GM03348 (cell line): ENCODE data around the gene ZNF385A.

Source experiments
- DNase-seq: peaks from one replicate; pipeline ENCODE4 v3.0.0; 2012; ENCODE audit warnings: low spot score

The ZNF385A gene

DNA sequence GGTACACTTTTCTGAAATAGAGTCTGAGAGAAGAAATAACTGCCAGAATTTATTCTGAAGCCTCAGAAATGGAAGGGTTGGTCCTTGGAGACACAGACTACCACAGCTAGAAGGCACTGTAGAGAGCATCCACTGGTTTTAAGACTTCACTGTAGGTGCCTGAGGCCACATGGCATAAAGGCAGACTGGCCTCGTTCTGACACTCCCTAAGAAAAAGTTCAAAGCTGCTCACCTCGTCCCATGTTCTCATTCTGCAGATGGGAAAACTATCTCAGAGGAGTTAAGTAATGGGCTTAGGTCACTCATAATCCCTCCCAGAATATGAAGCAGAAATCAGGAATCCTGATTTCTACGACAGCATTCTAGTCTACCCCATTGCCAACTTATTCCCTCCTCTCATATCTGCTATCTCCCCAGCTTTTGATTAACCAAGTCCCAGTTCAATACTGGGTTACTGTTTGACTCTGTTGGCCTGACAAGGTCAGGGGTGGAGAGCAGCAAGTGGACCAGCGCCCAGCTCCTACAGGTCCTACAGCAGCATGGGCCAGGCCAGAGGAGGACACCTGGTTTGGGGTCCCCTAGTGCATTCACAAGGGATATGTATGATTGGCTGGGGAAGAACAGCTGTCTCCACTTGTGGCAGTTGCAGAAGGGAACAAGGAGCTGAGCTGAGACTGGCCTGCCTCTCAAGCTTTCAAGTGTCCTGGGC lies 30.8 kb upstream of the ZNF385A start:
- no peak for DNase-seq

DNA sequence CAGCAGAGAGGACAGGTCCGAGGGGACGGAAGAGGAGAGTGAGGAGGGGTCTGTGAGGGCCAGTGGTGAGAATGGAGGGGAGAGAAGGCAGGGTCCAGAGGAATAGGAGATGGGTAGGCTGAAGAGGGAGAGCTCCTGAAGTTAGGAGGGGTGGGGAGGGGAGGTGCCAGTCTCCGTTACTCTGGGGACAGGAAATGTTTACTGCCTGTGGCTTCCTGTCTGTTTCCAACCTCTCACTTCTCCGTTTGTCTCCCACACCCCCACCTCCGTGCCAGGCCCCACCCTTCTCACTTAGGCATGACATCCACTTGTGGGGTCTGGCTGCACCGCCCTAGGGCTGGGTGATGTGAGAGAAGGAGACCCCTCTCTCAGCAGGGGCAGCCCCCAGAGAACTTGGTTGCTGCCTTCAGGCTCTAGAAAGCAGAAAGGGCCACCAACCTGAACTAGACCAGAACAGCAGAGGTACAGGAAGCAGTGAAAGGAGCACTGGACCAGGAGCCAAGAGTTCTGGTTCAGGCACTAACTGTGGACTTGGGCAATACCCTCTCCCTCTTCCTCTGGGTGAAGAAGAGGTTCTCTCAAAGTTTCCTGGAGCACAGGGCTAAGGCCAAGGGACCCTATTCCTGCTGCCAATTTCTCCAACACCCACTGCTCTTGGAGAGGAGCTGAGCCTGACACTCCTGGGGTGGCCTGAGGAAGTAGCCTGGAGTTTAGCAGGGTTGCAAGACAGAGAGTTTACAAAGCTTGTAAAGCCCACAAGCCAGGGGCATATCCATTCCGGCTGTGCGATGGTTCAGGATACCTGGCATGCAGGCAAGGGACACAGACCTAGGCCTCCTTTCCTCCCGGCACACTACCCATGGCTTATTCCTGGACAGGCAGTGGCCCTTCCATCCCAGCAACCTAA lies 29.0 kb upstream of the ZNF385A start:
- no peak for DNase-seq

DNA sequence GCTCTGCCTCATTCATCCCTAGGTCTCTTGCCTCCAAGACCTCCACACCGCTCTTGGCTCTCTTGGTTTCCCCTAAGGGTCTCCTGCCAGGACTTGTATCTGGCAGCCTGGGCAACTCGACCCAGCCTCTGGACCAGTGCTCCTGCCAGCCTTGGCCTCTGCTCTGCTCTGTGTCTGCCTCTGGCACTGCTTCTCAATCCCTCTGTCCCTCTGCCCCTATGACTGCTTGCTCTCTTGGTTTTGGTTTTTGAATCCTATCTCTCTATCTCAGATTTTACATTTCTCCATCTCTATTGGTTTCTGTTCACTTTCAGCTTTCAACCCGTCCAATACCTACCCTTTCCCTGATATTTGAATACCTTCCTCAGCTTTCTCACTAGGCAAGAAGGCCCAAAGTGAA lies 28.3 kb upstream of the ZNF385A start:
- no peak for DNase-seq

DNA sequence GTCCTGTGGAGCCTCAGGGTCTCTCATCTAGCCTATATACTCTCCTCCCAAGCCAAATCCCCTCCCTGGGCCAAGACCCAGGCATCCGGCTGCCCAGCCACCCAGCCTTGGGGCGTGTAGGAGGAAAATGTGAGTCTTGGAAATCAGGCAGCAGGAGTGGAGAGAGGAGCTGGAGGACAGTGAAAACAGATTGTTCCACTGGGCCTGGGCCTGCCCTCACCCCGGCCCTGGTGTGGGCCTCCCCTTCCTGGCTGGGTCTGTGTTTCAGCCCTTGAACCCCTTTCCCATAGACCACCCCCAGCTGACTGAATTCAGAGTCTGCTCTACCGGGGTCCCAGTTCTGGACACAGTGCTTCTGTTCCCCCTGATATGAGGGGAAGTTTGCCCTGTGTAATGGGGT lies 27.8 kb upstream of the ZNF385A start:
- no peak for DNase-seq

DNA sequence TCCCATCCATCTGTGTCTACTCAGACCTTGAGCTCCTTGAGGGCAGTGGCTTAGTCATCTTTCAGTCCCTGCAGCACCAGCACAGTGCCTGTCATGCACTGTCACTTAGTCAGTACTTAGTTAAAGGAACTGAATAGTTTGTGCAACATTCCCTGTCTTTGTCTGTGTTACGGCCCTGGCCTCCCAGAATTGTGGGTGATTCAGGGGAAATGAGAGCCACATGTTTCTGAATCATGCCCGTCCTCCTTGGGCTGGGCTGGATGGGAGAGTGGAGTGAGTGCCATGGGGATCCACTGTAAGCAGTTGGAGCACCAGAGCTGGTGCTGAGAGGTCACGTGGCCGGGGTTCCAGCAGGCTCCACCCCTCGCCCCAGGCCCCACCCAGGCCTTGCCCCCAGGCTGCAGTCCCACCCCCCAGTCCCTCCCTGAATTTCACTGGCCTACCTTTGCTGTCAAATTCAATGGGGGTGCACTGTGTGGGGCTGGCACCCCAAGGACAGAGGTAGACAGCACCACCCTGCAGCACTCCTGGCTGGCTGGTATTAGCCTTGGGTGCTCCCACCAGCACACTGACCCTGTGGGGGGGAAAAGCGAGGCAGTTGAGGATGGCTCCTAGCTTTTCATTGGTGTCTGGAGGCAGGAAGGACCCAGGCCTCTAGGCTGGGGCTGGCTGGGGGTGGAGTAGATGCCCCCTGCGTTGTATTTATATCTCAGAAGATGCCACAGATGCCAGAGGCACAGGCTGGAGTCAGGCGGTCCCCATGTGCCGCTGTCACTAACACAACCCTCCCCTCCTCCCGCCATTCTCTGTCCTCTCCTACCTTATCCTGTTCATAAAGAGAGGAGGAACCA lies 27.1 kb upstream of the ZNF385A start:
- DNase-seq = peak; percentile 96

DNA sequence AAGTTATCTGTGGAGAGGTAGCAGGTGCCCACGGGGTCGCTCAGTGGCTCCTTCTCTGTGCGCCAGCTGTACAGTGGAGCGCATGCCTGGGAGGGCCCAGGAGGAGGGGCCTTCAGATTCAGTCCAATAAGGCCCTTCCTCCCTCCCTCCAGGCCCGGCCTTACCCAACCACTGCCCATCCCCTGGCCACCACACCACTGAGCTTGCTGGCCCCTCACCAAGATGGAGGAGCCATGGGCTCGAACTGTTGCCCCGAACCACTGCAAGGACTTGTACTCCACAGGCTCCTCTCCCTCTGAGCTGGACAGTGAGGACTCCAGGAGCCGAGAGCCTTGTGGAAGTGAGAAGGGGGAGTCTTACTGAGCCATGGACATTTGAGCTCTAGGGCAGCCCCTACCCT lies 24.7 kb upstream of the ZNF385A start:
- no peak for DNase-seq

DNA sequence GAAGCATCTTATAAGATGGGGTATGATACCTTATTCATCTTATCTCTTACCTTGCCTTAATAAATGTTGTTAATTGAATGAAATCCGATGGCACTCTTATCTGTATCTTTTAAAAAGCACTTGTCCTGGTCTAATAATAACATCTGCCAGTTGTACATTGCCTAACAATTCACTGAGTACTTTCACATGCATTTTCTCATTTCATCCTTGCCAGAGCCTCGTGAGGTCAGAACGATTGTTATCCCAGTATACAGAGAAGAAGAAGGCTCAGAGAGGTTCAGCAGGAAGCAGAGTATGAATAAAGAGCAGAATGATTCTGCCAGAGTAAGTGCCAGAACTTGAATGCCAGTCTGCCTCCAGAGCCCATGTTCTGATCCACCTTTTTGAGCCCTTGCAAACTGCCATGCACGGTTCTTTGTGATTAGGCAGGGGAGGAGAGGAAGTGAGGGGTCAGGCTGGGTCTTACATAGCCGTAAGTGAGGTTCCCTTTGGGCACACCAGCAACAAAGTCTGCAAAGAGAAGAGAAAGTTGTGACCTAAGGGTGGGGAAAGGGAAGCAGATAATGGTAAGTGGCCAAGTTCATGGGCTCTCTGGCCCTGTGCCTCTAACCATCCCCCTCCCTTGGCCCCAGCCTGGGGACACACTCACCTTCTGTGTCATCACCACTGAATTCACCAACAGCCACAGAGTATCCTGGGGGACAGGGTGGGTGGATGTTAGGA lies 22.8 kb upstream of the ZNF385A start:
- DNase-seq = no peak

DNA sequence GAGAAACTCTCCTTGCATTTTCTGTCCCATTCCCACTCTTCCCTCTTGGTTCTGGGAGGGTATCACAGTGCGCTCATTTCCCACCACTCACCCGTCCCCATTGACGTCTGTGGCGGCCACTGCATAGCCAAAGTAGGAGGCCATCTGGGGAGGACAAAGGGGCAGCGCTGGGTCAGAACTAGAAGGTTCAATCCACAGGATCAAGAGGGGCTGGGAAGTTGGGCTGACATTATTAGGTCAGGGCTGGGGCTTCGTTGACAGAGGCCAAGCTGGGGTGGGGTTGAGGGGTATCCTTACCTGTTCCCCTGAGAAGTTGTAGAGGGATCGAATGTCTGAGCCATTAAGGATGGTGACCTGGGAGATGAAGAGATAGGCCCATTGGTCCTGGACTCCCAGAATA lies 21.0 kb upstream of the ZNF385A start:
- DNase-seq = no peak

DNA sequence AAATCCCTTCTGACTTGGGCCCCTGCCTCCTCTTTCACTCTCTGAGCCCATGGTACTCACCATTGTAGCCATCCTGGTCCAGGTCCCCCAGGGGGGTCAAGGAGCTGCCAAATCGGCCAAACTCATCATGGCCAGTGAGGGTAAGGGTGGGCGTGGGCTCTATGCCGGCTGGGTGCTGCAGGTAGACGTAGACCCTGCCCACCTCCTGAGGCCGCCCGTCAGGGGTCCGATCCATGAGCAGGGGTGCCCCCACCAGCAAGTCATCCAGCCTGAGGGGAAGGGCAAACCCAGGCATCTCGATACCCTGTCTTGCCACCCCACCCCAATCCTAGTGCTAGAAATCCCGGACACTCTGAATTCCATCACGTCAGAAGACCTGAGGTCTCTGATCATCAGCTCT lies 20.6 kb upstream of the ZNF385A start:
- no peak for DNase-seq

DNA sequence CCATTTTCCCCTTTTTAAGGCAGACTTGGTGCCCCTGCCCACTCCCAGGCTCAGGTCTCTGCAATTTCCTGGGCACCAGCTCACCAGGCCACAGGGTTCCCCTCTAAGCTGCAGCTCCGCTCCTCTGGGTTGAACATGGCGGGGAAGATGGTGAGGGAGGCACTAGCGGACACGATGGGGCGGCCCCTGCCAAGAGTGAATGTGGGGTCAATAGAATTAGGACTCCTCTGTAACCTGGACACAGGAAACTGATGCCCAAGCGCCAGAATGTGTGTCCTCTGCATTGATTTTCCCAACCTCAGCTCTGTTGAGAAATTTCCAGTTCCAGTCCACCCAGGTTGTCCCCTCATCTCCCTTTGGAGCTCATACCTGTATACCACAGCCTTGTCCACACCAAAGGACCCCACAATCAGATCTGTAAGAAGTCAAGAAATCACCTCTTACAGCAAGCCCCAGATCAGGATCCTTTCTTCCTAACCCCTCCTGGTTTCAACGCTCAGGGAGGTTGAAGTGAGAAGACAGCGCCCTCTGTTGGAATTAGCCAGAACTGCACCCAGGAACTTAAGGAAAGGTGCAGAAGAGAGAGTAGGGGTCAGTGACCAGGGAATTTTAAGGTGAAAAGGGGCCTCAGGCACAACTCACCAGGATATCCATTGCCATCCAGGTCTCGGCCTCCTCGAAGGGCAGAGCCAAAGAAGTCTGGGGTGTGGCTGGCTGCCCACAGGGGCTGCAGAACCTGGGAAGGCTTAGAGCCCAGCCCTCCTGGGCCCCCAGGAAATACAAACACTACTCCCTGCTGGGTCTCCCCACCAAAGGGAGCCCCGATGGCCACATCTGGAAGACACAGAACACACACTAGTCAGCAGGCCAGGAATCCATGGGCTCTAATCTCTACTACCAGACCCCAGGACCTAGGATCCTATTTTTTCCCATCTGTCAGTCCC lies 19.8 kb upstream of the ZNF385A start:
- DNase-seq = peak; percentile 64

DNA sequence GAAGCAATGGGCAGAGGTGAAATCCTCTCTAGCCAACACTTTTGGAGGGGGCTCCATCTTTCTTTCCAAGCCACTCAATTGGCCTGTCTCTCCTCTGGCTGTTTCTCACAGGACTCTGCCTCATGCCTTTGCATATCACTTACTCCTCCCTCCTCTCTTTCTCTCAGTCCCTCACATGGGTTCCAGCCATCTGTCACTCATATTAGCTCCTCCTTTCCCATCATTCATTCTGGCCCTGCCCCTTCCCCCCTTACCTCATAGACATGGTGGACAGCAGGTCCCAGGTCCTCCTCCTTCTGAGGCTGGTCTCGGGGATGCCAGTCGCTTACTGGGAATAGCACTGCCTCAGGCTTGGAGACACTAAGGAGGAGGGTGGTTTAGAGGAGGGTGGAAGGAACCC lies 16.6 kb upstream of the ZNF385A start:
- DNase-seq = no peak

DNA sequence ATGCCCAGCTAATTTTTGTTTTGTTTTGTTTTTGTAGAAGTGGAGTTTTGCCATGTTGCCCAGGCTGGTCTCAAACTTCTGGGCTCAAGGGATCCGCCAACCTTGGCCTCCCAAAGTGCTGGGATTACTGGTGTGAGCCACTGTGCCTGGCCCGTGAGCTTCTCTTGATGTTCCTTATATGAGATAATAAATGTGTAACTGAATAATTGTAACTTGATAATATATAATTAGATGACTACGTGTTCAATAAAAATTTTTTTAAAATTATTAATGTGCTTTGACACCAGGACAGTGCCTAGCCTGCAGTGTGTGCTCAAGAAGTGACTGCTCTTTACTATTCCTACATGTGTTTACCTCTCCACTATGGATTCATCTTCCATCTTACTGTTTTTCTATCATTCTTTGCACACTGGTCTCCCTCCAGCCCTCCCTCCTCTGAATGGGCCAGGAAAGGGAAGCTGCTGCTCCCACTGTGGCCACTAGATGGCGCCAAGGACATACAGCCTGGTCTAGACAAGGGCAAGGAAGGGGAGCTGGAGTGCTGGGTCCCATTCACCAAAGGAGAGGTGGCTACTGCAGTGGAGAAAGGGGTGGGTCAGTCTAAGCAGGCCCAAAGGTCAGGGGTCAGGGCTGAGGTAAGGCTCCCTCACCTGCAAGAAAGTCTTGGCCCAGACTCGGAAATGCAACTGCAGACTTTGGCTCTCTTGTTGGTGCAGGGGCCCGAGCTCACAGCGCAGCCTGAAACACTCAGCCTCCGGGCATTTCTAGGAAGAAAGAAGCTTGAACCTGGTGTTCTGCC lies 14.7 kb upstream of the ZNF385A start:
- peak; percentile 91 for DNase-seq

DNA sequence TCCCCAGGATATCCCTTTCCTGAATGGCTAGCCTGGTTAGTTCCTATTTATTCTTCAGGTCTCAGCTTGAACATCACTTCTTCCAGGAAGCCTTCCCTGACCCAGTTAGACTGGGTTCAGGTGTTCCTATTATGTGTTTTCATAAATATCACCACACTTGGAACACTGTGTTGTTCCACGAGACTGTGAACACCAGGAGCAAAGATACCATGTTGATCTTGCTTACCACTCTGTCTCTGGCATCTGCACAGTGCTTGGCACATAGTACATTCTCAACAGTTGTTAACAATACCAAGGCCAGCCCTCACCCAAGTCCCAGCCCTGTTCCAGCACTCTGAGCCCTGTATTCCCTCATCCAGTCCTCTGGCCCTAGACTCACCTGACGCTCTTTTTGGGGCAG lies 13.7 kb upstream of the ZNF385A start:
- DNase-seq = no peak

DNA sequence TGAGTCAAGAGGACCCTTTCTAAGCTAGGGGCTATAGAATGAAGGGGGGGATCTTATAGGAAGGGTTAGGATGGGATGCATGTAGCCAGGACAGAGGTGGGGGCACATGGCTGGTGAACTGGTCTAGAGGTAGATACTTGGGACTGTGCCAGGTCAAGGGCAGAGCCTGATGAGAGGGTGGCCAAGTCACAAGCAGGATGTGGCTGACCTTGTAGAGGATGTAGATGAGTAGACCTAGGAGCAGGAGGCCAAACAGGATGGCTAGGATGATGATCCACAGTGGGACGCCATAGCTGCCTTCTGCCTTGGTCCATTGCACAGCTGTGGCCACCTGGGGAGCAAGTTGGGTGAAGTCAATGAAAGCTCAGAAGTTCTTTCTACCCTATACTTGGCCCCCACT lies 12.6 kb upstream of the ZNF385A start:
- DNase-seq = no peak

DNA sequence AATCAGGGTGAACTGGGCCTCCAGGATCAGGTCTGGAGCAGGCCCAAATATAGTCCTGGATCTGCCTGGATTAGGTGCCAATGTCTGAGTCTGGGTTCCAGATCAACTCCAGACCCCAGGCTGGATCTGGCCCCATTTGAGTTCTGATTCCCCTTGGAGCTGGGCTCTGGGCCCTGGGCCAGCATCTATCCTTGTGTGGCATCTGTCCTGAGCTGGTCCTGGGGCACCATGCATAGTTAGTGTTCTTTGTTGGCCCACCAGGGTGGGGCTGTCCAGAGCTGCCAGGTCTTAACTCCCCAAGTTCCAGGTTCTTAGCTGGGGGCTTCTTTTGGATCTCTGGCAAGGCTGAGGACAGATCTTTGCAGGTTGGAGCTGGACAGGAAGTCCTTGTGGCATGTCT lies 11.0 kb upstream of the ZNF385A start:
- DNase-seq = no peak

DNA sequence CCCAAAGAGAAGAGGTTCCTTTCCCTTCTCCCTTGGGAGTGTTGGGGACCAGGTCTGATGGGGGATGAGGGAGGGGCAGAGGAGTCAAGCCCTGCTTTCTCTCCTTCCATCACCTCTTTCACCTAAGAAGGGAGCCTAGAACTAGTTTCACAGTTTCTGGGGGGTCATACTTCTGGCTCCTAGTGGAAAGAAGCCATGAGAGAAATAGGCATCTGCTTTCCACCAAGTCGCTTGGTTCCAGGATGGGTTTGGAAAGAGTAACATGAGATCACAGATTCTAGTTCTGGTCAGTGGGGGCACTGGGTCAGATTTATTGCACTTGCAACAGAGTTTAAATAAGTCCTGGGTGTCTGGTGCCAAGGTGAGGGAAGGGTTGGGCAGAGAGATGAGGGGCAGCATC lies 10.5 kb upstream of the ZNF385A start:
- DNase-seq = no peak

DNA sequence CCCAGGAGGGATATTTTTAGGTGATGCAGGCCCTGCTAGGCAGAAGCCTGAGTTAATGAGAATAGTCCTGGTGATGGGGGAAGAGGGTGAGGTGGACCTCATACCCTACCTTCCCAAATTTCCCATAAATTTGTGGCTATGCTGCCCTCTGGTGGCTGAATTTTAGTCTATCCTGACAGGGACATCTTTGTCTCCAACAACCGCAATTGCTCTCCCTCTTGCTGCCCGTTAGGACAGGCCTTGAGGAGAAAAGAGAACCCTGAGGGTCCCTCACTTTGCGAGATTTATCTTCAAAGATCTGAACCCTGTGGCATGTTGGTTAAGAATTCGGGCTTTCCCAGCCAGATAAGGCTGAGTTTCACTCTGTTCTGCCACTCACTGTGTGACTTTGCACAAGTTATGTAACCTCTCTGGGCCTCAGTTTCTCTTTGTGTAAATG lies 9.8 kb upstream of the ZNF385A start:
- DNase-seq = peak; percentile 68

DNA sequence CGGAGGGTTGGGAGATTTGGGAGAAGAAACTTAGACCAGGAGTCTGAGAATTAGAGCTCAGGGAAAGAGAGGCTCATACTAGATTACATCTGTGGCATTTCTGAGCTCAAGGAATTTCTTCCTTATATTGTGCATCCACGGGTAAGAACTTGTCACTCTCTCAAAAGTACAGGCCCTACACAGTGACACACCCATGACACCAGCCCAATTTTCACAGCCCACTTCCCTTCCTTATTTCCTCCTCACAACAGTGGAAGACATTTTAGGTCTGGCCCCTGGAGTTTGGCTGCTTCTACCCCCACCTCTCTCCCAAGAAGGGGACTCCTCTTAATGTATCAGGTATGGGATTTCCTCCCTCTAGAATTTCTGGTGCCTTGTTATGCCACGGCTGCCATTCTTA lies 9.2 kb upstream of the ZNF385A start:
- no peak for DNase-seq

DNA sequence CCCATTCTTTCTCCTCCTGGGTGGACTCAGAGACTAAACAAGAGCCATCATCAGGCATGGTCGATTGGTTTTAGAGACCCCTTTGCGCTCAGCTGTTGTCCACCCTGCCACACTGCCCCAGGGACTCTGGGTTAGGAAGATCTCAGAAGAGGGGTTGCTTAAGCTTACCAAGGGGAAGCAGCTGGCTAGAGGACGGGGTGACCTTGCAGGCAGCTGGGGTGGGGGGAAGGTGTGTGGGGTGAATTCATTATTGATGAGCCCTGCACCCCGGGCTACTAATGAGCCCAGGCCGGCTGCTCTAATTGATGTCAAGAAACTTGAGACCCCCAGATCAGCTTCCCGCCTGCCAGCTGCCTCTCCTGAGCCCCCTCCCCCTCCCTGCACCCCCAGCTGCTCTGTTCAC lies 8.7 kb upstream of the ZNF385A start:
- DNase-seq = no peak
